RWPE2 (cell line): ENCODE measurements around the gene CLEC6A.

ENCODE experiments used
- ATAC-seq: fragments of 200-7000 bp; cut with Tn5 transposase; 3 replicates; pipeline ENCODE4 v1.9.1; 2021; ENCODE audit warnings: low read depth
- DNase-seq: peaks from one replicate; pipeline ENCODE4 v3.0.0-alpha.2; 2020; ENCODE audit warnings: low spot score
- H3K27ac ChIP-seq: fragments of 450-650 bp; 2 replicates; pipeline ENCODE4 v1.5.1; 2017; ENCODE audit warnings: mild to moderate bottlenecking; ENCODE audit not compliant: poor library complexity, severe bottlenecking
- H3K27me3 ChIP-seq: fragments of 250-450 bp; sonication (Bioruptor Pico); 2 replicates; pipeline ENCODE4 v1.5.1; 2021; ENCODE audit warnings: mild to moderate bottlenecking, moderate library complexity; ENCODE audit not compliant: insufficient read depth, poor library complexity, severe bottlenecking
- H3K36me3 ChIP-seq: fragments of 250-450 bp; sonication (Bioruptor Pico); 2 replicates; pipeline ENCODE4 v1.5.1; 2020; ENCODE audit warnings: low read depth, mild to moderate bottlenecking, moderate library complexity
- H3K4me1 ChIP-seq: fragments of 250-450 bp; sonication (Bioruptor Pico); 2 replicates; pipeline ENCODE4 v1.5.1; 2021; ENCODE audit warnings: mild to moderate bottlenecking, moderate library complexity; ENCODE audit not compliant: insufficient read depth, poor library complexity, severe bottlenecking
- H3K4me3 ChIP-seq: fragments of 250-450 bp; sonication (Bioruptor Pico); 2 replicates; pipeline ENCODE4 v1.5.1; 2021; ENCODE audit warnings: mild to moderate bottlenecking, moderate library complexity; ENCODE audit not compliant: severe bottlenecking
- H3K9me3 ChIP-seq: fragments of 250-450 bp; sonication (Bioruptor Pico); 2 replicates; pipeline ENCODE4 v1.5.1; 2021; ENCODE audit warnings: mild to moderate bottlenecking, moderate library complexity; ENCODE audit not compliant: severe bottlenecking
- CTCF ChIP-seq: fragments of 450-650 bp; IDR thresholded peaks from one replicate; pipeline ENCODE4 v1.5.1; 2017; ENCODE audit warnings: mild to moderate bottlenecking, moderate library complexity; ENCODE audit not compliant: poor library complexity, severe bottlenecking

CLEC6A gene

DNA sequence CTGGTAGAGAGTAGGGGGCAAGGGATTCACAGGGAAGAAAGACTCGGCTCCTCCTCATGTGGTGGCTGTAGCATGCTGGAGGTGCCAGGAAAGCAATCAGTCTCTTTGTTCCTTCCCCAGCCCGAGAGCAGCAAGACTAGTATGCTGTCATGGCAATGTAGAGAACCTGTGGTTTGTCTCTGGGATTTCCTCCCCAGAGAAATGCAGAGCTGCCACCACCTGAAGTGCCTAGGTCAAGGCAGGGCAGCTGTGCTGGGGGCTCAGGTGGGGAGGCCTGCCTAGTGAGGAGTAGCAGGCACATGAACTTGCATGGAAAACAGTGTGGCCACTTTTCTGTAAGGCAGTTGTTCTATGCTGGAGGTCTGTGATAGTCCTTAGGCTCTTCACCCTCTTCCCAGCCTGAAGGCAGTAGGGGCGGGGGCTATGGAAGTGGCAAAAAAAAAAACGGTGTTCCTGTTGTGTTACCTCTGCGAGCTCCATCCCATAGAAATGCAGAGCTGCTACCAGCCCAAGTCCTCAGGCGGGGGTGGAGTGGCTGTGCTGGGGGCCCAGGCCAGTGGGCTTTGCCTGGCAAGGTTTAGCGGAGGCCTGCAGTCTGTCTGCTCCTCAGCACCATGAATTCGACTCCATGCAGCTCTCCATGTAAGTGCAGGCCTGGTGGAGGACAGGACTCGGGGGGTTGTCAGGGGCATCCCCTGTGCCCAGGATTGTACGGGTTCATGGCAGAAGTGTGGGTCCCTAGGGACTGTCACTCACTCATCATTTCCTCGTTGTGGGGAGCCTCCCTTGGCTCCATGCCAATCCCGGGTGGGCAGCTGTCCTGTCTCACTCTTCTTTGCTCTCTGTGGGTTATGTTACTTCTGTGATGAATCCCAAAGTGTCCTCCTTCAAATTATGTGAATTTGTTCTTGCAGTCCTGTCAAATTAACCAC lies 53.4 kb downstream of the CLEC6A start:
- no peak for ATAC-seq
- H3K9me3 ChIP-seq = no peaks in the 10 kb centered on the region
- no peak for TF ChIP-seq CTCF
- H3K36me3 ChIP-seq = no peaks in the 10 kb centered on the region
- no peaks in the 10 kb centered on the region for H3K4me1 ChIP-seq
- no peak overlapping the region for H3K27ac ChIP-seq
- DNase-seq = no peak
- no peak overlapping the region for H3K4me3 ChIP-seq
- no peaks in the 10 kb centered on the region for H3K27me3 ChIP-seq

DNA sequence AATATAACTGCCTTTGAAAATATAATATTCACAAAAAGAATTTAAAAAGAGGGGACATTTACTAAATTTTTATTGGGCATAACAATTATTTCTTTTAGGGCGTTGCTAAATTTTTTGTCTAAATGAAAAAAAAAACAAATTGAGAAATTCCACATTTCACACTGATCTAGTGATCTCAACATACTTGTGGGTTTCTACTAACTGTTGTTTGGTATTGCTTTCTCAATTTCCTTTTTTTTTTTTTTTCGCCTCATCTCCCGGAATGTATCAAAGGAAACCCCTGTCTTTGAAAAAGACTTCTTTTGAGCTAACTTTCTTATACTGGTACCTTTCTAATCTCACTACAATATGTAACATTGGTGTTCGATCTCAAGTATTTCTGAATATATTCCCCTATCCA lies 57.5 kb downstream of the CLEC6A start, which contains the start of gene CLEC4D:
Gene CLEC4D (plus strand): TSS at position 248 of the 400 bp plus-strand sequence. CDS start 230 bp downstream, outside the sequence.
- no peak for TF ChIP-seq CTCF
- no peaks in the 10 kb centered on the region for H3K36me3 ChIP-seq
- H3K4me1 ChIP-seq = no peaks in the 10 kb centered on the region
- no peaks in the 10 kb centered on the region for H3K27me3 ChIP-seq
- no peaks in the 10 kb centered on the region for H3K9me3 ChIP-seq
- DNase-seq (no peak), ATAC-seq (no peak)
- H3K4me3 ChIP-seq = no peak within 1 kb of the TSS
- no peak within 1 kb of the TSS for H3K27ac ChIP-seq

DNA sequence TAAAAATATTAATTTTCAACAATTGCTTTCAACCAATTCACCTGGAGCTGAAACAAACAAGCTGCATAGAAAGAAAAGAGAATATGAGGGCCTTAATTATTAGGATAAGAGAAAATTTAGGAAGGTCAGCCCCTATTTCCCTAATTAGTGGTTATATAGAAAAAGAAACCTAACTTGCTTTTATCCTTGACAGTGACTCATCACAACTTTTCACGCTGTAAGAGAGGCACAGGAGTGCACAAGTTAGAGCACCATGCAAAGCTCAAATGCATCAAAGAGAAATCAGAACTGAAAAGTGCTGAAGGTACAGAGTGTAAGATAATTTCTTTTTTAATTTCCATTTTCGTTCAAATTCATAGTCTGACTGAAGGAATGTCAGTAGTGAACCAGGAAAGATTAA lies 62.2 kb downstream of the CLEC6A start:
- Histone ChIP-seq H3K4me1 (no peaks in the 10 kb centered on the region), H3K27me3 (no peaks in the 10 kb centered on the region), H3K9me3 (no peaks in the 10 kb centered on the region), H3K27ac (no peak overlapping the region), H3K36me3 (no peaks in the 10 kb centered on the region), H3K4me3 (no peak overlapping the region)
- DNase-seq (no peak), ATAC-seq (no peak)
- no peak for TF ChIP-seq CTCF

- no peaks in the 10 kb centered on the region for H3K27me3 ChIP-seq
Observed at GRCh38 chr12:8519171-8519570, 63.4 kb downstream of the CLEC6A start.

More at GRCh38 chr12:8519171-8519570, 63.4 kb downstream of the CLEC6A start:
- Histone ChIP-seq H3K4me3 (no peak overlapping the region), H3K36me3 (no peaks in the 10 kb centered on the region), H3K9me3 (no peaks in the 10 kb centered on the region), H3K27ac (no peak overlapping the region), H3K4me1 (no peaks in the 10 kb centered on the region)
- ATAC-seq = no peak
- DNase-seq = no peak
- no peak for TF ChIP-seq CTCF
